ENCODE results near the gene TMEM243.
"Not testable (repeated sequence)": the region's sequence is repeated elsewhere in the genome, so short reads cannot be mapped to it uniquely, and the experiment has no call there.

The TMEM243 gene

DNA sequence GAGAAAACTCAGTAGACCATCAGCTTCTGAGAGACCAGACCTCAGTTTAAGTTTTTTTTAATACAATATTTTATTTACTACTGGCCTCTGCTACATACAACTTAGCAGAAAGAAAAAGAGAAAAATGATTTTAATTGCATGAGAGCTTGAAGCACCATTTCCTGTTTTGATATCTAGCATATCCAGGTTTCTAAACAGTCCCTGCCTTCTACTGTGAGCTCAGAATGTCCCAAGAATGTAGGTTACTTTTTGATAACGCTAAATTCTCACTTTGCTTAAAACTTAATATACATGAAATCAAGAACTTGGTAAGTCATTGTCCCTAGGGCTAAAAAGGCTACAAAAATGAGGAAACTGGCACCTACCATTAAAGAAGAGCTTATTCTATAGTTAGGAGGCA, 7.0 kb downstream of the TMEM243 start:
- in situ Hi-C loops (cut with HindIII; ENCODE audit: low sequenced_read_pairs) = no loop called here

DNA sequence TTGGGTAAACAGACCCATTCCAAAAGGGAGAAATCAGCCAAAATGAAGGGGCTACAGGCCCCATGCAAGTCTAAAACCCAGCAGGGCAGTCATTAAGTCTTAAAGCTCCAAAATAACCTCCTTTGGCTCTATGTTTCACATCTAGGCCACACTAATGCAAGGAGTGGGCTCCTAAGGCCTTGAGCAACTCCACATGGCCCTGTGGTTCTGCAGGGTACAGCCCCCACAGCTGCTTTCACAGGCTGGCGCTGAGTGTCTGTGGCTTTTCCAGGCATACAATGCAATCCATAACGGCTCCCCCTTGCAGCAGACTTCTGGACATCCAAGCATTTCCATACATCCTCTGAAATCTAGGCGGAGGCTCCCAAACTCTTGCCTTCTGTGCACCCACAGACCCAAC, 9.0 kb downstream of the TMEM243 start:
- in situ Hi-C loops (cut with HindIII; ENCODE audit: low sequenced_read_pairs) = no loop called here

- in situ Hi-C loops (cut with HindIII; ENCODE audit: low sequenced_read_pairs) = no loop called here
These were observed 10.1 kb downstream of the TMEM243 start for GRCh38 chr7:87209295-87209924.

GRCh38 chr7:87206361-87206760, 13.2 kb downstream of the TMEM243 start:
- in situ Hi-C loops (cut with HindIII; ENCODE audit: low sequenced_read_pairs) = no loop called here

GRCh38 chr7:87205701-87206100, 13.8 kb downstream of the TMEM243 start:
- in situ Hi-C loops (cut with HindIII; ENCODE audit: low sequenced_read_pairs) = not testable (repeated sequence)

DNA sequence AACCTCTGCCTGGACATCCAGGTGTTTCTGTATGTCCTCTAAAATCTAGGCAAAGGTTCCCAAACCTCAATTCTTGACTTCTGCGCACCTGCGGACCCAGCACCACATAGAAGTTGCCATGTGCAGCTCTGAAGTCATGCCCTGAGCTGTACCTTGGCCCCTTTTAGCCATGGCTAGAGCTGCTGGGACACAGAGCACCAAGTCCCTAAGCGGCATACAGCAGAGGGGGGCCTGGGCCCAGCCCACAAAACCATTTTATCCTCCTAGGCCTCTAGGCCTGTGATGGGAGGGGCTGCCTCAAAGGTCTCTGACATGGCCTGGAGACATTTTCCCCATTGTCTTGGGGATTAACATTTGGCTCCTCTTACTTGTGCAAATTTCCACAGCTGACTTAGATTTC, 14.6 kb downstream of the TMEM243 start:
- in situ Hi-C loops (cut with HindIII; ENCODE audit: low sequenced_read_pairs) = no loop called here

DNA sequence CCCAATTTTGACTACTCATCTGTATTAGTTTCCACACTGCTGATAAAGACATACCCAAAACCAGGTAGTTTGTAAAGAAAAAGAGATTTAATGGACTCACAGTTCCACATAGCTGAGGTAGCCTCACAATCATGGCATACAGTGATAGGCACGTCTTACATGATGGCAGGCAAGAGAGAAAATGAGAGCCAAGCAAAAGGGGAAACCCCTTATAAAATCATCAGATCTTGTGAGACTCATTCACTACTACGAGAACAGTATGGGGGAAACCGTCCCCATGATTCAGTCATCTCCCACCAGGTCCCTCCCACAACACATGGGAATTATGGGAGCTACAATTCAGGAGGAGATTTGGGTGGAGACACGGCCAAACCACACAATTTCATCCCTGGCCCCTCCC, 15.6 kb downstream of the TMEM243 start:
- in situ Hi-C loops (cut with HindIII; ENCODE audit: low sequenced_read_pairs) = not testable (repeated sequence)

- in situ Hi-C loops (cut with HindIII; ENCODE audit: low sequenced_read_pairs) = no loop called here
These were observed 16.8 kb downstream of the TMEM243 start for GRCh38 chr7:87202705-87203104.

- in situ Hi-C loops (cut with HindIII; ENCODE audit: low sequenced_read_pairs) = no loop called here
These were observed 17.3 kb downstream of the TMEM243 start for GRCh38 chr7:87202208-87202607.

GRCh38 chr7:87199700-87200450, 19.7 kb downstream of the TMEM243 start:
- in situ Hi-C loops (cut with HindIII; ENCODE audit: low sequenced_read_pairs) = no loop called here

- in situ Hi-C loops (cut with HindIII; ENCODE audit: low sequenced_read_pairs) = no loop called here
These were observed 20.3 kb downstream of the TMEM243 start for GRCh38 chr7:87199241-87199640.

GRCh38 chr7:87193912-87194311, 25.6 kb downstream of the TMEM243 start:
- in situ Hi-C loops (cut with HindIII; ENCODE audit: low sequenced_read_pairs) = no loop called here

- in situ Hi-C loops (cut with HindIII; ENCODE audit: low sequenced_read_pairs) = no loop called here
These were observed 26.6 kb downstream of the TMEM243 start for GRCh38 chr7:87192784-87193487.

- in situ Hi-C loops (cut with HindIII; ENCODE audit: low sequenced_read_pairs) = no loop called here
These were observed 28.7 kb downstream of the TMEM243 start for GRCh38 chr7:87190783-87191182.

- in situ Hi-C loops (cut with HindIII; ENCODE audit: low sequenced_read_pairs) = no loop called here
These were observed 30.6 kb downstream of the TMEM243 start for GRCh38 chr7:87188930-87189329.

GRCh38 chr7:87187120-87187519, 32.4 kb downstream of the TMEM243 start:
- in situ Hi-C loops (cut with HindIII; ENCODE audit: low sequenced_read_pairs) = no loop called here

GRCh38 chr7:87179180-87179579, 40.4 kb downstream of the TMEM243 start:
- in situ Hi-C loops (cut with HindIII; ENCODE audit: low sequenced_read_pairs) = no loop called here

- in situ Hi-C loops (cut with HindIII; ENCODE audit: low sequenced_read_pairs) = no loop called here
These were observed 41.2 kb downstream of the TMEM243 start for GRCh38 chr7:87178320-87178719.

- in situ Hi-C loops (cut with HindIII; ENCODE audit: low sequenced_read_pairs) = loop anchor here (5.0 kb wide), 1 partner anchor 66 kb away; no protein-coding TSS in a partner anchor
These were observed 46.1 kb downstream of the TMEM243 start for GRCh38 chr7:87173471-87173870.

- in situ Hi-C loops (cut with HindIII; ENCODE audit: low sequenced_read_pairs) = loop anchor here (5.0 kb wide), 1 partner anchor 64 kb away; no protein-coding TSS in a partner anchor
These were observed 48.1 kb downstream of the TMEM243 start for GRCh38 chr7:87171282-87171934.

- in situ Hi-C loops (cut with HindIII; ENCODE audit: low sequenced_read_pairs) = loop anchor here (5.0 kb wide), 1 partner anchor 64 kb away; no protein-coding TSS in a partner anchor
These were observed 48.7 kb downstream of the TMEM243 start for GRCh38 chr7:87170828-87171227.

All from endothelial cell of hepatic sinusoid (primary cell).